IPS-15b (cell line): ENCODE results near the gene SLC22A15.
"Not testable (repeated sequence)": the region's sequence is repeated elsewhere in the genome, so short reads cannot be mapped to it uniquely, and the experiment has no call there.

Experiments used
- H3K27me3 ChIP-seq: one replicate; pipeline ENCODE4 v1.6.1; 2013; ENCODE audit warnings: low read length; ENCODE audit not compliant: control insufficient read depth, insufficient read depth
- H3K36me3 ChIP-seq: one replicate; pipeline ENCODE4 v1.6.1; 2013; ENCODE audit warnings: low read length; ENCODE audit not compliant: control insufficient read depth, insufficient read depth
- H3K4me1 ChIP-seq: one replicate; pipeline ENCODE4 v1.6.1; 2013; ENCODE audit warnings: mild to moderate bottlenecking, low read length; ENCODE audit not compliant: control insufficient read depth, insufficient read depth
- H3K4me3 ChIP-seq: one replicate; pipeline ENCODE4 v1.5.1; 2013; ENCODE audit warnings: low read depth, low read length
- H3K9ac ChIP-seq: one replicate; pipeline ENCODE4 v1.6.1; 2013; ENCODE audit warnings: low read depth, mild to moderate bottlenecking, low read length
- H3K9me3 ChIP-seq: one replicate; pipeline ENCODE4 v1.6.1; 2013; ENCODE audit warnings: mild to moderate bottlenecking, low read length; ENCODE audit not compliant: control insufficient read depth, insufficient read depth

SLC22A15 gene

GRCh38 chr1:115958866-115959265 lies 17.4 kb upstream of the SLC22A15 start:
- Histone ChIP-seq H3K4me1 (peaks cover 24% of the 10 kb centered on the region), H3K4me3 (no peak overlapping the region), H3K9me3 (no peaks in the 10 kb centered on the region), H3K27me3 (no peaks in the 10 kb centered on the region), H3K9ac (no peak overlapping the region), H3K36me3 (no peaks in the 10 kb centered on the region)

GRCh38 chr1:115969509-115969908 lies 6.8 kb upstream of the SLC22A15 start:
- no peaks in the 10 kb centered on the region for H3K27me3 ChIP-seq
- H3K4me3 ChIP-seq: no peak overlapping the region
- H3K36me3 ChIP-seq: no peaks in the 10 kb centered on the region
- H3K9me3 ChIP-seq: no peaks in the 10 kb centered on the region
- peaks cover 9% of the 10 kb centered on the region for H3K4me1 ChIP-seq
- no peak overlapping the region for H3K9ac ChIP-seq

- H3K4me1 ChIP-seq, H3K27me3 ChIP-seq, H3K4me3 ChIP-seq, H3K36me3 ChIP-seq, H3K9me3 ChIP-seq, H3K9ac ChIP-seq: not testable (repeated sequence)
Measured at GRCh38 chr1:115971778-115972177, 4.5 kb upstream of the SLC22A15 start.

- Histone ChIP-seq H3K27me3 (no peaks in the 10 kb centered on the region), H3K9me3 (no peaks in the 10 kb centered on the region), H3K4me3 (no peak overlapping the region), H3K36me3 (no peaks in the 10 kb centered on the region), H3K4me1 (peaks cover 13% of the 10 kb centered on the region), H3K9ac (no peak overlapping the region)
Measured at GRCh38 chr1:115973154-115973553, 3.2 kb upstream of the SLC22A15 start.

- Histone ChIP-seq H3K4me1 (peaks cover 7% of the 10 kb centered on the region), H3K9ac (no peak overlapping the region), H3K27me3 (no peaks in the 10 kb centered on the region), H3K9me3 (no peaks in the 10 kb centered on the region), H3K36me3 (no peaks in the 10 kb centered on the region), H3K4me3 (peak overlapping the region; percentile 47)
Measured at GRCh38 chr1:115975569-115976061, 698 bp upstream of the SLC22A15 start.

- Histone ChIP-seq H3K9ac (no peak overlapping the region), H3K27me3 (no peaks in the 10 kb centered on the region), H3K4me1 (peaks cover 7% of the 10 kb centered on the region), H3K36me3 (no peaks in the 10 kb centered on the region), H3K9me3 (no peaks in the 10 kb centered on the region), H3K4me3 (peak overlapping the region; percentile 72)
Measured at GRCh38 chr1:115976921-115977498, 697 bp downstream of the SLC22A15 start.

GRCh38 chr1:115977499-115978258 lies 1.4 kb downstream of the SLC22A15 start:
- H3K9ac ChIP-seq: no peak overlapping the region
- H3K27me3 ChIP-seq: no peaks in the 10 kb centered on the region
- no peaks in the 10 kb centered on the region for H3K36me3 ChIP-seq
- H3K9me3 ChIP-seq: no peaks in the 10 kb centered on the region
- H3K4me1 ChIP-seq: peaks cover 7% of the 10 kb centered on the region
- H3K4me3 ChIP-seq: peak overlapping the region; percentile 72

- no peaks in the 10 kb centered on the region for H3K36me3 ChIP-seq
- no peak overlapping the region for H3K9ac ChIP-seq
- no peaks in the 10 kb centered on the region for H3K9me3 ChIP-seq
- no peak overlapping the region for H3K4me3 ChIP-seq
- H3K4me1 ChIP-seq: peaks cover 7% of the 10 kb centered on the region
- H3K27me3 ChIP-seq: no peaks in the 10 kb centered on the region
Measured at GRCh38 chr1:115978292-115978941, 2.1 kb downstream of the SLC22A15 start.

GRCh38 chr1:115980156-115980555 lies 3.8 kb downstream of the SLC22A15 start:
- Histone ChIP-seq H3K4me1 (peaks cover 7% of the 10 kb centered on the region), H3K9ac (no peak overlapping the region), H3K27me3 (no peaks in the 10 kb centered on the region), H3K9me3 (no peaks in the 10 kb centered on the region), H3K4me3 (no peak overlapping the region), H3K36me3 (no peaks in the 10 kb centered on the region)

- Histone ChIP-seq H3K36me3 (no peaks in the 10 kb centered on the region), H3K9ac (no peak overlapping the region)
Measured at GRCh38 chr1:115980998-115981993, 5.0 kb downstream of the SLC22A15 start.

GRCh38 chr1:115982400-115982799 lies 6.1 kb downstream of the SLC22A15 start:
- H3K9ac ChIP-seq: no peak overlapping the region
- no peaks in the 10 kb centered on the region for H3K27me3 ChIP-seq
- no peak overlapping the region for H3K4me3 ChIP-seq
- no peaks in the 10 kb centered on the region for H3K9me3 ChIP-seq
- H3K4me1 ChIP-seq: peaks cover 4% of the 10 kb centered on the region
- H3K36me3 ChIP-seq: no peaks in the 10 kb centered on the region

More at GRCh38 chr1:115980998-115981993, 5.0 kb downstream of the SLC22A15 start:
- H3K4me1 ChIP-seq: peaks cover 7% of the 10 kb centered on the region
- H3K4me3 ChIP-seq: no peak overlapping the region
- no peaks in the 10 kb centered on the region for H3K27me3 ChIP-seq
- H3K9me3 ChIP-seq: no peaks in the 10 kb centered on the region
